H1 (cell line): Measurements from ENCODE around the gene VENTX. TPM values are rescaled to one million over a fixed set of nuclear protein-coding genes. Genes with fewer than 3 reads are reported as not detected.

Experiments
- CTCF ChIA-PET: fragments of 300-600 bp; sonication (Branson Sonifier 250); formaldehyde crosslinking; loops from one replicate; lab custom pipeline; 2021; ENCODE audit not compliant: partially characterized antibody; lab: Charles Lee
- POLR2A ChIA-PET: fragments of 300-600 bp; sonication (Branson Sonifier 250); formaldehyde crosslinking; loops from one replicate; lab custom pipeline; 2021; ENCODE audit warnings: inconsistent platforms; ENCODE audit not compliant: partially characterized antibody; lab: Charles Lee
- DNase-seq, 2 experiments: peaks; one replicate each; pipeline versions ENCODE4 v3.0.0 to v3.0.0-alpha.2; 2010 to 2022; ENCODE audit warnings: low spot score in 2 of 2, low read depth in 1 of 2, mixed read lengths in 1 of 2
- FAIRE-seq: peaks from 2 replicates; lab custom pipeline; 2011; peaks lifted over from hg19 to GRCh38; lab: Jason Lieb, UNC
- H2AFZ ChIP-seq: 2 replicates; pipeline ENCODE4 v1.8.1; 2012; ENCODE audit warnings: low read length, inconsistent platforms
- H2AK5ac ChIP-seq: 2 replicates; pipeline ENCODE4 v1.6.1; 2013; ENCODE audit warnings: low read depth, low read length
- H2BK120ac ChIP-seq: replicated peaks from 2 replicates; pipeline ENCODE3; 2013; ENCODE audit warnings: low read depth, low read length, inconsistent platforms
- H2BK12ac ChIP-seq: 2 replicates; pipeline ENCODE4 v1.6.1; 2013; ENCODE audit warnings: low read depth, low read length
- H2BK15ac ChIP-seq: 2 replicates; pipeline ENCODE4 v1.6.1; 2013; ENCODE audit warnings: low read length
- H2BK20ac ChIP-seq: 2 replicates; pipeline ENCODE4 v1.6.1; 2013; ENCODE audit warnings: low read length
- H2BK5ac ChIP-seq: 2 replicates; pipeline ENCODE4 v1.6.1; 2013; ENCODE audit warnings: low read depth, low read length
- H3K14ac ChIP-seq: 2 replicates; pipeline ENCODE4 v1.6.1; 2013; ENCODE audit warnings: inconsistent platforms; ENCODE audit not compliant: insufficient read length
- H3K18ac ChIP-seq: 2 replicates; pipeline ENCODE4 v1.6.1; 2013; ENCODE audit warnings: low read length; ENCODE audit errors: extremely low read depth
- H3K23ac ChIP-seq: 2 replicates; pipeline ENCODE4 v1.6.1; 2013; ENCODE audit warnings: inconsistent platforms; ENCODE audit not compliant: insufficient read length
- H3K23me2 ChIP-seq: 2 replicates; pipeline ENCODE4 v1.6.1; 2013; ENCODE audit warnings: low read depth, low read length
- H3K27ac ChIP-seq: 2 replicates; pipeline ENCODE4 v1.6.1; 2011; ENCODE audit warnings: low read depth, low read length, inconsistent platforms
- H3K27me3 ChIP-seq, 4 experiments: replicated peaks in 1 of 4; 1 replicate in 1 of 4; 2 replicates in 3 of 4; pipeline versions ENCODE4 v1.6.1 to v1.8.1; 2011 to 2013; ENCODE audit warnings: low read length in 3 of 4, mild to moderate bottlenecking in 3 of 4, inconsistent platforms in 2 of 4, mixed read lengths in 2 of 4, moderate library complexity in 1 of 4; ENCODE audit not compliant: control insufficient read depth in 3 of 4, insufficient read depth in 3 of 4; ENCODE audit errors: extremely low read depth in 1 of 4
- H3K36me3 ChIP-seq, 4 experiments: 2 replicates each; pipeline versions ENCODE4 v1.6.1 to v1.8.1; 2011 to 2013; ENCODE audit warnings: mild to moderate bottlenecking in 4 of 4, low read length in 3 of 4, moderate library complexity in 2 of 4, control low read depth in 1 of 4, inconsistent platforms in 1 of 4; ENCODE audit not compliant: insufficient read depth in 4 of 4, control insufficient read depth in 2 of 4
- H3K4ac ChIP-seq: replicated peaks from 2 replicates; pipeline ENCODE3; 2013; ENCODE audit warnings: low read length, low read depth, mixed read lengths, inconsistent platforms; ENCODE audit not compliant: insufficient read length
- H3K4me1 ChIP-seq, 4 experiments: replicated peaks in 1 of 4; 1 replicate in 1 of 4; 2 replicates in 3 of 4; pipeline versions ENCODE4 v1.6.1 to v1.8.1; 2011 to 2013; ENCODE audit warnings: low read length in 3 of 4, inconsistent platforms in 2 of 4, mixed read lengths in 1 of 4; ENCODE audit not compliant: insufficient read depth in 4 of 4, control insufficient read depth in 3 of 4
- H3K4me2 ChIP-seq, 2 experiments: 2 replicates each; pipeline versions ENCODE4 v1.6.1 to v1.8.1; 2011 to 2013; ENCODE audit warnings: low read depth in 2 of 2, low read length in 2 of 2, control low read depth in 1 of 2, inconsistent platforms in 1 of 2, mild to moderate bottlenecking in 1 of 2; ENCODE audit not compliant: insufficient read depth in 1 of 2
- H3K4me3 ChIP-seq, 4 experiments: fragments of 200-600, 300-600 bp in 1 of 4; sonication (generic), shearing (Covaris generic), sonication (Bioruptor Twin) in 1 of 4; 2 replicates each; pipeline versions ENCODE4 v1.5.1 to v1.8.1; 2011 to 2016; ENCODE audit warnings: low read length in 4 of 4, low read depth in 3 of 4, control low read depth in 2 of 4, inconsistent platforms in 2 of 4, mild to moderate bottlenecking in 2 of 4, mixed read lengths in 1 of 4, moderate library complexity in 1 of 4; ENCODE audit not compliant: insufficient read depth in 2 of 4; ENCODE audit errors: extremely low read depth in 1 of 4
- H3K56ac ChIP-seq: replicated peaks from 2 replicates; pipeline ENCODE3; 2013; ENCODE audit warnings: low read depth, mild to moderate bottlenecking, mixed read lengths, low read length, inconsistent platforms; ENCODE audit not compliant: insufficient read length
- H3K79me1 ChIP-seq: 2 replicates; pipeline ENCODE4 v1.6.1; 2013; ENCODE audit warnings: low read depth, low read length, control low read depth
- H3K79me2 ChIP-seq, 2 experiments: 2 replicates each; pipeline versions ENCODE4 v1.6.1 to v1.8.1; 2012 to 2013; ENCODE audit warnings: low read length in 2 of 2, mild to moderate bottlenecking in 2 of 2, inconsistent platforms in 1 of 2; ENCODE audit not compliant: insufficient read depth in 2 of 2, control insufficient read depth in 1 of 2
- H3K9ac ChIP-seq, 4 experiments: replicated peaks in 1 of 4; 1 replicate in 1 of 4; 2 replicates in 3 of 4; pipeline versions ENCODE4 v1.6.1 to v1.8.1; 2011 to 2013; ENCODE audit warnings: low read depth in 3 of 4, low read length in 3 of 4, control low read depth in 2 of 4, mild to moderate bottlenecking in 2 of 4, moderate library complexity in 2 of 4, inconsistent platforms in 1 of 4; ENCODE audit errors: extremely low read depth in 1 of 4
- H3K9me3 ChIP-seq, 2 experiments: 2 replicates each; pipeline versions ENCODE4 v1.6.1 to v1.8.1; 2012 to 2013; ENCODE audit warnings: mild to moderate bottlenecking in 2 of 2, moderate library complexity in 2 of 2, control low read depth in 1 of 2, inconsistent platforms in 1 of 2, low read depth in 1 of 2, low read length in 1 of 2, mixed read lengths in 1 of 2; ENCODE audit not compliant: insufficient read depth in 2 of 2
- H4K20me1 ChIP-seq, 2 experiments: replicated peaks in 1 of 2; 2 replicates each; pipeline versions ENCODE3 to v1.8.1; 2011 to 2013; ENCODE audit warnings: inconsistent platforms in 2 of 2, low read length in 2 of 2, mild to moderate bottlenecking in 1 of 2; ENCODE audit not compliant: insufficient read depth in 2 of 2, control insufficient read depth in 1 of 2
- H4K5ac ChIP-seq: 2 replicates; pipeline ENCODE4 v1.6.1; 2013; ENCODE audit warnings: low read length, low read depth, mixed read lengths, inconsistent platforms; ENCODE audit not compliant: insufficient read length
- H4K8ac ChIP-seq: 2 replicates; pipeline ENCODE4 v1.8.0; 2013; ENCODE audit warnings: mild to moderate bottlenecking, moderate library complexity, low read length, inconsistent platforms; ENCODE audit not compliant: insufficient read depth; ENCODE audit errors: extremely low read depth
- H4K91ac ChIP-seq: replicated peaks from 2 replicates; pipeline ENCODE3; 2013; ENCODE audit warnings: low read length, mixed read lengths, inconsistent platforms; ENCODE audit not compliant: insufficient read length
- BRCA1 ChIP-seq: IDR thresholded peaks from 2 replicates; pipeline ENCODE4 v1.6.1; 2012; ENCODE audit warnings: low read depth, low read length, improper control_type of control experiment
- RBBP5 ChIP-seq: IDR thresholded peaks from 2 replicates; pipeline ENCODE4 v1.7.1; 2012; ENCODE audit warnings: low read depth, mild to moderate bottlenecking, inconsistent platforms, low read length, moderate library complexity, borderline replicate concordance
- WGBS, 2 experiments: shearing (Covaris generic) in 1 of 2; methylation state at CpG; one replicate each; pipeline versions ENCODE4 v1.1.6 to v1.1.7; 2013 to 2015; ENCODE audit warnings: low lambda C conversion rate in 2 of 2, mixed read lengths in 2 of 2, inconsistent platforms in 1 of 2, low coverage in 1 of 2, missing lambda C conversion rate in 1 of 2; ENCODE audit not compliant: insufficient replicate concordance in 2 of 2, insufficient coverage in 1 of 2, insufficient read length in 1 of 2; ENCODE audit errors: extremely low coverage in 1 of 2, missing lambda C conversion rate in 1 of 2; 5-methylcytosine and 5-hydroxymethylcytosine counted together
- polyA plus RNA-seq, 7 experiments: library from polyadenylated mRNA; depleted of rRNA in 3 of 7; stranded (reverse) in 5 of 7; unstranded in 2 of 7; fragments of >200 nt in 5 of 7; fragments of 200-250 nt in 2 of 7; gene quantifications; 1 replicate in 5 of 7; 2 replicates in 1 of 7; 4 replicates in 1 of 7; pipeline versions ENCODE4 v1.2.1 to v1.2.3, GENCODE V29; 2011 to 2013; ENCODE audit warnings: missing spikeins in 2 of 7, mixed read lengths in 2 of 7
- total RNA-seq: library from RNA; stranded (reverse); fragmentation: NEBNext Ultra II Directional; extraction: Animal tissue kit (Norgen Biotek cat#: 25700); gene quantifications from 2 replicates; pipeline ENCODE4 v1.2.1, GENCODE V29; 2021

The VENTX gene
- total and polyA plus RNA-seq, 2 of the 8 experiments (the other 6 are each of a cell fraction or from before 2014, with no cell fraction given): 5.6 TPM

DNA sequence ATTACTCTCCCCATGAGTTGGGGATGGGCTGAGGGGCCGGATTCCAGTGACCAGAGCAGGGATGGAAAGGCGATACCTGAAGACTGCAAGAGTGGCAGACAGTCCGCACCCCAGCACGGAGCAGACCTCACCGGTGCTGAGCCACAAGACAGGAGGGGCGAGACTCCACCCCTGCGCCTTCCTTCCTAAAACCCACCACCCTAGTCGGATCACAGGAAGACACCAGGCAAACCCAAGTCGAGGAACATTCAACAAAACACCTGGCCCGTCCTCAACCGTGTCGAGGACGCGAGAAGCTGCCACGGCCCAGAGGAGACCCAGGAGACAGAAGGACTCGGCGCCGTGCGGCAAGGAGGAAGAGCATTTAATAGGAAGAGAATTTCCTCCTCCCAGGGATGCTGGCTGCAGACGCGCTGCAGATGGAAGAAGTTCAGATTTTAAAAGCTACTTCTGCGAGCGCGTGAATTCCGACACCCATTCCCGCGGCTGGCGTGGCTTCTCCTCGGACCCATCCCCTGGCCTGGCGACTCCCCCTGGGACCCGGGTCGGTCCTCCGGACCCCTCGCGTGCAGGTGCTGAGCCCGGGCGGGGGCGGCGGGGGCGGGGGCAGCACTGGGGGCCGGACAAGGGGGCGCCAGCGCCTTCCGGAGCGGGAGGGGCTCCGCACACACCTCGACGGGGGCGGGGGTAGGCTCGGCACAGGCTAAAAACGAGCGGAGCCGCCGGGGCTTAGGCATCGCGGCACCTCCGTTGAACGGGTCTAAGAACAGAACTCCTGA, 8.2 kb upstream of the VENTX start:
- H3K36me3 ChIP-seq: peaks cover 0 to 7% (median 3%) of the 10 kb centered on the region in 4 experiments; a peak in 3 of 8 replicates
- no peak overlapping the region for H4K8ac ChIP-seq
- H3K23me2 ChIP-seq: peaks cover 10% of the 10 kb centered on the region; the same call in 1 of the 2 replicates
- no peak overlapping the region for H3K4ac ChIP-seq
- H4K20me1 ChIP-seq: no peaks in the 10 kb centered on the region
- H3K9ac ChIP-seq: no peak overlapping the region
- H2AK5ac ChIP-seq: no peak overlapping the region
- no peak overlapping the region for H4K91ac ChIP-seq
- H2BK15ac ChIP-seq: no peak overlapping the region
- ChIA-PET CTCF (interaction anchor here (1.0 kb wide), 1 partner anchor 12 kb away, joined by 3 read pairs; no protein-coding TSS in a partner anchor), POLR2A (interaction anchor here (0.9 to 1.0 kb wide), 2 partner anchors 9 to 11 kb away, joined by 3 to 4 read pairs; no protein-coding TSS in a partner anchor)
- H3K56ac ChIP-seq: no peak overlapping the region
- H2BK20ac ChIP-seq: 0 out of 2 replicates have a peak overlapping the region, but pooled peaks have one; percentile 10
- H3K23ac ChIP-seq: no peak overlapping the region
- no peak overlapping the region for H3K27ac ChIP-seq
- peak overlapping the region; percentile 28 to 54 (median 44); a peak in 7 of 8 replicates for H3K4me3 ChIP-seq
- no peak overlapping the region for H3K14ac ChIP-seq
- H3K79me1 ChIP-seq: no peaks in the 10 kb centered on the region; the same call in 1 of the 2 replicates
- FAIRE-seq (no peak), DNase-seq (no peak)
- peaks cover 17 to 31% (median 29%) of the 10 kb centered on the region in 4 experiments for H3K27me3 ChIP-seq
- no peaks in the 10 kb centered on the region for H3K79me2 ChIP-seq
- peaks cover 0 to 8% of the 10 kb centered on the region in 2 experiments; a peak in 1 of 4 replicates for H3K9me3 ChIP-seq
- peak overlapping the region; percentile 59 to 91 for H3K4me2 ChIP-seq
- peak overlapping the region; percentile 48; the same call in 1 of the 2 replicates for H3K18ac ChIP-seq
- no peak overlapping the region for H4K5ac ChIP-seq
- H2BK5ac ChIP-seq: no peak overlapping the region
- 27% methylated on average over 42 of the region's 58 CpGs; no CpG with 5 or more reads in 1 of the 2 experiments for WGBS, 2 experiments
- no peak overlapping the region for H2BK120ac ChIP-seq
- H2AFZ ChIP-seq: no peak overlapping the region
- H2BK12ac ChIP-seq: no peak overlapping the region; the same call in 1 of the 2 replicates
- H3K4me1 ChIP-seq: peaks cover 0 to 31% (median 12%) of the 10 kb centered on the region in 4 experiments; a peak in 6 of 7 replicates
- TF ChIP-seq BRCA1 (no peak), RBBP5 (no peak)
